ENCODE measurements around the gene NCDN. TPM values are rescaled to one million over a fixed set of nuclear protein-coding genes. Genes with fewer than 3 reads are reported as not detected.

Gene NCDN
- total and polyA plus RNA-seq, 2 of the 8 experiments (the other 6 are each of a cell fraction or from before 2014, with no cell fraction given) = 26.2 to 35.4 TPM

- Histone ChIP-seq H2BK5ac (ENCODE audit: low read depth, low read length) (no peak overlapping the region), H2BK120ac (replicated peaks; ENCODE audit: low read depth, low read length) (no peak overlapping the region), H3K9me3 (ENCODE audit: insufficient read depth in 2 of 2, low read depth in 1 of 2, low read length in 1 of 2) (no peaks in the 10 kb centered on the region), H4K8ac (ENCODE audit: extremely low read depth, insufficient read depth, low read length) (no peak overlapping the region), H3K79me2 (ENCODE audit: control insufficient read depth in 1 of 2, insufficient read depth in 2 of 2, low read length in 2 of 2) (no peaks in the 10 kb centered on the region; a peak in 1 of 4 replicates), H2BK12ac (ENCODE audit: low read depth, low read length) (no peak overlapping the region), H3K4me1 (replicated peaks in 1 of 4; ENCODE audit: control insufficient read depth in 3 of 4, insufficient read depth in 4 of 4, low read length in 3 of 4) (peaks cover 0 to 9% (median 0%) of the 10 kb centered on the region in 4 experiments; a peak in 1 of 7 replicates), H3K79me1 (ENCODE audit: low read depth, low read length) (0 out of 2 replicates have a peak, but pooled peaks cover 2% of the 10 kb centered on the region), H3K4me3 (ENCODE audit: extremely low read depth in 1 of 4, insufficient read depth in 2 of 4, low read depth in 3 of 4, low read length in 4 of 4) (peak overlapping the region in 1 of 4 experiments; percentile 20; a peak in 1 of 8 replicates), H3K56ac (replicated peaks; ENCODE audit: insufficient read length, low read depth, low read length) (no peak overlapping the region), H3K4ac (replicated peaks; ENCODE audit: insufficient read length, low read depth, low read length) (no peak overlapping the region), H3K23ac (ENCODE audit: insufficient read length) (no peak overlapping the region), H4K91ac (replicated peaks; ENCODE audit: insufficient read length, low read length) (no peak overlapping the region), H2AFZ (ENCODE audit: low read length) (no peak overlapping the region), H3K18ac (ENCODE audit: extremely low read depth, low read length) (no peak overlapping the region), H3K4me2 (ENCODE audit: insufficient read depth in 1 of 2, low read depth in 2 of 2, low read length in 2 of 2) (peak overlapping the region; percentile 15 to 34; a peak in 2 of 4 replicates), H3K27ac (ENCODE audit: low read depth, low read length) (no peak overlapping the region), H3K27me3 (replicated peaks in 1 of 4; ENCODE audit: control insufficient read depth in 3 of 4, extremely low read depth in 1 of 4, insufficient read depth in 3 of 4, low read length in 3 of 4) (no peaks in the 10 kb centered on the region), H2BK20ac (ENCODE audit: low read length) (no peak overlapping the region), H2AK5ac (ENCODE audit: low read depth, low read length) (no peak overlapping the region), H3K14ac (ENCODE audit: insufficient read length) (no peak overlapping the region), H4K5ac (ENCODE audit: insufficient read length, low read depth, low read length) (no peak overlapping the region), H4K20me1 (replicated peaks in 1 of 2; ENCODE audit: control insufficient read depth in 1 of 2, insufficient read depth in 2 of 2, low read length in 2 of 2) (no peaks in the 10 kb centered on the region), H2BK15ac (ENCODE audit: low read length) (no peak overlapping the region), H3K9ac (replicated peaks in 1 of 4; ENCODE audit: extremely low read depth in 1 of 4, low read depth in 3 of 4, low read length in 3 of 4) (no peak overlapping the region), H3K36me3 (ENCODE audit: control insufficient read depth in 2 of 4, insufficient read depth in 4 of 4, low read length in 3 of 4) (no peaks in the 10 kb centered on the region), H3K23me2 (ENCODE audit: low read depth, low read length) (no peaks in the 10 kb centered on the region)
- FAIRE-seq (no peak), DNase-seq (ENCODE audit: low read depth in 1 of 2, low spot score in 2 of 2) (no peak)
- TF ChIP-seq ATF3 (IDR thresholded peaks at IDR 0.05; ENCODE audit: insufficient read depth, low read depth, low read length) (no peak), RFX5 (IDR thresholded peaks at IDR 0.05; ENCODE audit: borderline replicate concordance, low read depth, low read length) (no peak), SUZ12 (IDR thresholded peaks at IDR 0.05; ENCODE audit: low read length) (no peak)
- CTCF ChIA-PET (ENCODE audit: partially characterized antibody) = interaction anchor here (0.9 to 1.3 kb wide), 2 partner anchors 18 to 41 kb away, joined by 4 read pairs; no protein-coding TSS in a partner anchor
- POLR2A ChIA-PET (ENCODE audit: partially characterized antibody) = interaction anchor here (0.6 to 2.0 kb wide), 6 partner anchors 9 to 321 kb away, joined by 3 to 5 read pairs (median 3); partner anchors contain the start of gene KIAA0319L
- WGBS, 2 experiments (ENCODE audit: extremely low coverage in 1 of 2, insufficient coverage in 1 of 2, insufficient read length in 1 of 2, insufficient replicate concordance in 2 of 2, low coverage in 1 of 2, low lambda C conversion rate in 2 of 2, missing lambda C conversion rate in 1 of 2) = 90% methylated on average over 2 of the region's 2 CpGs; no CpG with 5 or more reads in 1 of the 2 experiments
Measured at GRCh38 chr1:35524106-35524505, 33.5 kb upstream of the NCDN start.

Data from H1 (cell line).